Measurements from ENCODE around the gene CXCR3.
"Not testable (repeated sequence)": the region's sequence is repeated elsewhere in the genome, so short reads cannot be mapped to it uniquely, and the experiment has no call there.

The CXCR3 gene

DNA sequence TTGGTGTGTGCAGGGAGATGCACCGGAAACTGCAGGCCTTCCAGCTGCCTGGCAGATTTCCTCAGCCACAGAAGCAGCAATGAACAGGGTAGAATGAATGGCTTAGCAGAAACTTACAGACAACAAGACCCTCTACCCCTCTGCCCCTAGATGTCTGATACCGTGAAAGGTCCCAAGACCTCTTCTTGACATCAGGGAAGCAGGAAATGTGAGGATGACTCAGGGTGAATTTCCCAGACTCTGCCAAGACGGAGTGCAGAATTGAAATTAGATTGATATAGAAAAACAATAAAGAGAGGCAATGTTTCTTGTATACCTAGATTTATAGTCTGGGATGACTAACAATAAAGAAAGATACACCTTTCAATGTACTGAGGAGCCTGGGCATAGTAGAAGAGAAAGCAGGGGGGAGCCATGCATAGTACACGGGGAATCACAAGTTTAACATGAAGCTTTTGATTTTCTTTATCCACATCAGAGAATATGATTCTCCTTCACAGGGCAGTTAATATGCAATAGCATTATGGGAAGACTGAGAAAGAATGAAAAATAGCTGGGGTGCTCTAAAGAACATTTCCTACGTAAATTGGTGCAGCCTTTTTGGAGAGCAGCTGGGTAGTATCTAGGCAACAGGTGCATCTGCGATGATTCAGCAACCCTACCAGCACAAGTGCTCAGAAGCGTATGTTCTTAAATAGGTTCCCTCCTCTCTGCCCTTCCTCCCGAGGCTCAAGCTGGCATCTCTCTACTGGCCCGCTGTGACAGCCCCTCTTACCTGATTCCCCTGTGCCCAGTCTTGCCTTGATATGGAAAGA is 18.3 kb upstream of the CXCR3 start:
- no peak for DNase-seq

DNA sequence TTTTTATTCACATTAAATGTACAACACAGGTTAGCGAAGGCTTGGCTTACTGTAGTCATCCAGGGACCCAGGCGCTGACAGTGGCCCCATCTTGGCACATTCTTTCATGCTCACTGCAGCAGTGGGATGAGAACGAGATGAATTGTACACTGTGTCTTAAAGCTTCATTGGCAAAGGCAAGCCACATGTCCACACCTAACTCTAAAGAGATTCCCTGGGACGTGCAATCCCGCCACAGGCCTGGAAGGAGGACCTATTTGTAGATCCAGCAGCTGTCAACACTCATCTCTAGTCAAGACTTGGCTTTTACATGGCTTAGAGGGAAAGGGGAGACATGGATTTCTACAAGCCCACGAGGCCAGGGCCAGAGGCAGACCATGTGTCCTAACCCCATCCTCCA is 16.1 kb upstream of the CXCR3 start:
- no peak for DNase-seq

DNA sequence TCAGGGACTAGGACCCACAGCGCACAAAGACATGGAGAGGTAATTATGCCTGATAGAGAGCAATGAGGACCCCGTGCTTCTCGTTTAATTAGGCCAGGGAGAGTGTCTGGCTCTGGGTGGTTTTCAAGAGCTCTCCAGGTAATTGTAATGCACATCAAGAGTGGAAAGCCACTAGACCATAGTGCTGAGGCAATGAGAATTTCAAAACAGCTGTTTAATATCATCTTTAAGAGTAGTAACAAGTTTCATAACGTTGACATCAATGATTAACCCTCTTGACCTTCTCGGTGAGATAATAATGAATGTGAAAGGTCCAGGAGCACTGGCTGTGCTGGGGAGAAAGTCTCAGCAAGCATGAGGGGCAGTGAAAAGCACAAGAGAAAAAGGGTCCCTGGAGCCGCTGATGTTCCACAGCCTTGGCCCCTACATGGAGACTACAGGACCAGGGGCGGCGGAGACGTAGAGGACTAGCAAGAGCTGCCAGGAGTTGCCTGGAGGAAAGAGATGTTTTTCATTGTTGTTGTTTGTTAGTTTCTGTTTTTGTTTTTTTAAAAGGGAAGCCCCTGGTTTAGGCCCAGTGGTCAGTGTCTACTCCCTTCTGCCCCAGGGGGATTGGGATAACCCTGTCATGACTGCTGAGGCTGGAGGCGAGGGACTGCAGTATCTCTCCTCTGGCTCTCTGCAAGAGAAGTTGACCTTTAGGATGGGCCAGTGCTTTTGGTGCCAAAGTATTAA is 14.8 kb upstream of the CXCR3 start:
- DNase-seq = no peak

DNA sequence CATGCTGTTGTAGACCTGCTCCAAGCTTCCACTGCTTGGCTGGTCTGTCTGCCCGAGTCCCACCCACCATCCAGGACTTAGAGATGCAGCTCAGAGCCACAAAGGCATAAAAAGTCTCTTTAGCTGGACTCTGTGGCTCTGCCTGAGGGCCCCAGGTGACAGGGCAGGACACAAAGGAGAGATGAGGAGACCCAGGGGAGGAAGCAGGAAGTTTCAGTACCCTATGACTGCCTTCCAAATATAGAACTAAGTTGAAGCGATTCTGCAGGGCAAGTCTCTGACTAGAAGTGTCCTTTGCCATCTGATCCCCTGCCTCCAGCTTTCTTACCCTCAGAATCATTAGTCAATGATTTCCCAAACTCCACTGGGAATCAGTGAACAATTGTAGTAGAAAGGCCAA is 11.2 kb upstream of the CXCR3 start:
- DNase-seq = no peak

DNA sequence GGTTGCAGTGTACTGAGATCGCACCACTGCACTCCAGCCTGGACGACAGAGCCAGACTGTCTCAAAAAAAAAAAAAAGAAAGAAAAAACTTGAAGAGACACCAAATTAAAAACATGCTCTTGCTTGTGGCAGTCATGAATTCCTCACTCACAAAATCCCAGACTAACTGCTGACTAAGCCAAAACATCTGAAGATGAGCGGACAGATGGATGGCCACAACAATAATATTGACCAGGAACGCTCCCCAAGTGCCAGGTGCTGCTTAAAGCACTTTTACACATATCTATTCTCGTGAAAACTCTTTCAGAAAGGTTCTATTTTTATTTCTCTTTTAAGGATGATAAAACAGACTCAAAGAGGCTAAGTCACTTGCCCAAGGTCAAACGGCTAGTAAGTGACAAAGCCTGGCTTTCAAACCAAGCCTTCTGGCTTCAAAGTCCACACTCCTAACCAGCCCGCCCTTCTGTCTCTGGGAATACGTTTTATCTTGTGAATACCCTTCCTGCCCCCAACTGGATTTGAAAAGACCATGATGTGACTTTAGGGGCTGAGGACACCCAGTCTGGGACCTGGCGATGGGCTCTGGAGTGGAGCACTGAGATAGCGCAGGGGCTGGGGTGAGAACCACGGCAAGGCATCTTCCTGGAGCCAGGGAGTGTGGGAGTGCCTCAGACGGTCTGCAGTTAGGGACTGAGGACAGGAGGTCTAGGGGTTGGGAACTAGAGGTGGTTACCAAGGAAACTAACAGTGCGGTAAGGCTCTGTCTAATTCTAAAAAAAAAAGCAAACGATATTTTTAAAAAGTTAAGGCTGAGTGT is 9.5 kb upstream of the CXCR3 start:
- DNase-seq = no peak

DNA sequence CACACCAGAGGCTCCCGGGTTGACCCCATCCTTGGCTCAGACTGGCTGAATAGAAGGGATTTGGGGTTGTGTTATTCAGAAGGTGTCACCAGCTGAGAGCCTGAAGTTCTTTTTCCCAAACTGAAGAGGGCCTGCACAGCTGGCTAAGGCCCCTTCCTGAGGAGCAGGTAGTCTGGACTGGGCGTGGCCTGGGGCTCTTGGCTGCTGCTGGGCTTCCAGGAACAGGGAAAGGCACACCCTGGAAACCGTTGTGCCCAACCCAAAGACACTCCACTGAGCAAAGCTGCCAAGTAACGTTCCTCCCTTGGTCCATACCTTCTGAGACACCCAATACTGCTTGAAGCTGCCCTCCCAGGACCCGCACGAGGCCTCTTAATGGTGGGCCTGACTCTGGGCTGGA is 8.3 kb upstream of the CXCR3 start:
- DNase-seq = no peak

DNA sequence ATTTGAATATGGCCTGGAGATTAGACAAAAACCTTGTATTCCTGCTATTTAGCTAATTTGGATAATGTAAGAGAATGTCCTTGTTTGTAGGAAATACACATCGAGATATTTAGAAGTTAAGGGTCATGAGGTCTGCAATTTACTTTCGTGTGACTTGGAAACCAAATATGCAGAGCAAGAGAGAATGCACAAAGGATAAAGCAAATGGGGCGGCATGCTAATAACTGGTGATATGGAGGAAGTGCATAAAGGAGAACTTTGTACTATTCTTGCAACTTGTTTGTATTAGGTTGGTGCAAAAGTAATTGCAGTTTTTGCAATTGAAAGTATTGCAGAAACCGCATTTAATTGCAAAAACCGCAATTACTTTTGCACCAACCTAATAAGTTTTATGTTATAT is 7.2 kb upstream of the CXCR3 start:
- no peak for DNase-seq

DNA sequence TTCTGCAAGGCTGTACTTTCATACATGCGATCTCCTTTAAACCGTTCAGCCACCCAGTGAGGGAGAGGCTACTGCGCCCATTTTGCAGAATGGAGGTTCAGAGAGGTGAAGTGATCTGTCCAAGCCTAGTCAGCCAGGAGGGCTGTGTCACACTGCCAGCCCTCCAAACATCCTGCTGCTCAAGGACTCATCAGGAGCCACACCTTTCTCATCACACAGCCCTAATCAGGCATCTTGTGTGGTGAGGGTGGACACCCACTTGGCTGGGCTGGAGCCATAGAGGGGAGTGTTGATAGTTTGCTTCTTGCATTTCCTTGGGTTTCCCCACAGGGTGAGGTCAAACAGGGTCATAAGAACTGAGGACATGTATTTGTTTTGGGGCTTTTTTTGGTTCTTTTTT is 5.4 kb upstream of the CXCR3 start:
- no peak for DNase-seq

DNA sequence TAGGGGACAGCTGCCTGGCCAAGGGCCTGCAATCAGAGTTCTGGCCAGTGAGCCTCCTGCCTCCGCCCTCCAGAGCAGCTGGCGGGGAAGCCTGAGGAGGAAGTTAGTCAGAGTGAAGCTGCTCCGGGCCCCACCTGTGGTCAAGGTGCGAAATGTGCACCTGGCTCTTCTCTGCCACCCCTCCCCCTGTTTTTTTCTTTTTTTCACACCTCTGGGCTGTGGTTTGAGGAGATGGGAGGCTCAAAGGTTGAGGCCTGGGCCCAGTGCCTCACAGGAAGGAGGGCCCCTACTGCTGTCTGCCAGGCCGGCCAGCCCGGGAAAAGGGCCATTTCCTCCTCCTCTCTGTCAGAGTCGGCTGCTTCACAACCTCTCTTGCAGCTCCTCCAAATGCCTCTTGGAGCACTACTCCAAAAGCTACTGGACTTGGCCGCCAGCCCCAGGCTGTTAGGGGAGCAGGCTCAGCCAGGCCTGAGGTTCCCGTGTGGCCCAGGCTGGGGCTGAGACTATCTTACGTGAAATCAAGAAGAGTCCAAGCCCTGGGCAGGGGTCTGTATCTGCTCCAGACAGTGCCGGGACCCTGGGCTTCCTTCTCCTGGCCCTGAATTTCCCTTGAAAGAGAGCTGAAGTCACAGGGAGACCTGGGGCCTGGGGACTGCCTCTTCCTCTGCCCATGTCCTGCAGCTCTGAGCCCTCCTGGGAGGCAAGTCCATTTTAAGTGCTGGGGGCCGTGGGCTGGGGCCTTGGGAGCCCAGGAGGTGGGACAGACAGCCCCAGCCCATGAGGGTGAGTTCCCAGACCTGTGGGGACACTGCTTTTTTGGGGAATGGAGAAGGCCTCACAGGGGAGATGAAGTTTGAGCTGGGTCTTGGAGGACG is 4.5 kb upstream of the CXCR3 start:
- DNase-seq = no peak

DNA sequence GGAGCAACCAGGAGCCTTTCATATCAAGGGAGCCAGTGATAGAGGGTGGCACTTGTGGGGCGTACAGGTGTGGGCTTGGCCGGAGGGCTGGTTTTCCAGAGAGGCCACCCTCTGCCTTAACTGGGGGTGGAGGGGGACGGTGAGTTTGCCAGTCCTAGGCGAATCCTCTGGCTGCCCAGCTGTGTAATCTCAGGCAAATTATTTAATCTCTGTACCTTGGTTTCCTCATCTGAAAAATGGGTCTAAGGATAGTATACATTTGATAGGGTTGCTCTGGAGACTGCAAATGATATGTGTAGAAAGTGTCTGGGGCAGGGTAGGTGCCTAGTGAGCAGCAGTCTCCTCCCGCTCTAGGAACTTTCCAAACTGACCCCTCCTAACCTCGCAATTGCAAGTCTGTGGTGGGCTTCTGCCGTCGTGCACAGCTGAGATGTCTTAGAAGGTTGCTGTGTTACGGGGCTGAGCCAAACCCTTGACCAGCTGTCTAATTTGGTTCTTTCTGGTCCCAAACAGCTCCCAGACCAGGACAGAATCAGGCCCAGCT is 3.8 kb upstream of the CXCR3 start:
- no peak for DNase-seq

DNA sequence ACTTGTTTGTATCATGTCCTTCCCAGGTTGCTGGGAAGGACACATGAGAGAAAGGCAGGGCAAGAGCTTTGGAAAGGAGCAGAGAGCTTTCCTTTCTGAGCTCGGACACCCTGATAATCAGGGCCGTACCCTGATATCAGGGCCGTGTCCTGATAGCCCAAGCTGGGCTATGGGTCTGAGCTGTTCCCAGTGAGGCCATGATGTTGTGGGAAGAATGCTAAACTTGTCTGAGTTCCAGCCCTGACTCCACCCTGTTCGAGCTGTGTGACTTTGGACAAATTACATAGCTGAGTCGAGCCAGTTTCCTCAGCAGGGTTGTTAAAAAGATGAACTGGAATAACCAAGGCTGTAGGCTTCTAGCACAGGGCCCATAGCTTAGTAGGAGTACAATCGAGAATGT is 3.3 kb upstream of the CXCR3 start:
- no peak for DNase-seq

DNA sequence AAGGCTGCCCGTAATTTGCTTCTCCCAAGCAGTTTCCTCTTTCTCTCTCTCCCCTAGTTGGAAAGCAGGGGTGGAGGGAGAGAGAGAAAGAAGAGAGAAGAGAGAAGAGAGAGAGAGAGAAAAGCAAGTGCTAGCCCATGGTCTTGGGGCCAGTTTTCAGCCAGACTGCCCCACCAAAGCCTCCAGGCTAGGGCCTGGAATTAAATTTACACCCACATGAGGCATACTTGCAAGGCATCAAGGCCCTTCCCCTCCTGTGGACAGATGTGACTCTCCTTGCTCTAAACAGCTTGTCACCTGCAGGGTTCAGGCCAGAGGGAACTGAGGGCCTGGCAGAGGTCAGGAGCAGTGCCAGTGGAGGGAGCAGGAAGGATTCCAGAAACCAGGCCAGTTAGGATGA is 1.7 kb upstream of the CXCR3 start:
- no peak for DNase-seq

DNA sequence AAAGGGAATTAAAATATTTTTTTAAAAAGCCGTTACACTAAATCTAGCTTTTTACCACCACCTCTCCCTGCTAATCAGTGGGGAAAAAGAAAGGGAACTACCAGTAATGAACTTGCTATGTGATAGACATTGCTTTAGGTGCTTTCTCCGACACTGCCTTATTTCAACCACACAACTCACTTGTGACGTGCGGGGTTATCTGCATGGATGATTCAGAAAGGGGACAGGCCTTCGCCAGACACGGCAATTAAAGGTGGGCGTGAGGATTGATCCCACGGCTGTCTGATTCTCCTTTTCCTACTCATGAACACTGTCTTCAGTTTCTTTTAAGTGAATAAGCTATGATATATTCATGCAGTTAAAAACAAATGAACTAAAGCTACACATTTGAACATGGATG is 882 bp upstream of the CXCR3 start:
- DNase-seq = no peak

DNA sequence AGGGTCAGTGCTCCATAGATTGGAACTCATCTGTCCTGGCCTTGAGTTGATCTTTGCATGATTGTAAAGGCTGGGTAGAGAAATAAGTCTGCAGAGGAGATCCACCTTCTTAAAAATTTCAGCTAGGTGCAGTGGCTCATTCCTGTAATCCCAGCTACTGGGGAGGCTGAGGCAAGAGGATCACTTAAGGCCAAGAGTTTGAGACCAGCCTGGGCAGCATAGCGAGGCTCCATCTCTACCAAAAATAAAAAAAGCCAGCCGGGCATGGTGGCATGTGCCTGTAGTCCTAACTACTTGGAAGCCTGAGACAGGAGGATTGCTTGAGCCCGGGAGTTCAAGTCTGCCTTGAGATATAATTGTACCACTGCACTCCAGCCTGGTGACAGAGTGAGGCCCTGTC is 476 bp upstream of the CXCR3 start:
- DNase-seq = no peak

DNA sequence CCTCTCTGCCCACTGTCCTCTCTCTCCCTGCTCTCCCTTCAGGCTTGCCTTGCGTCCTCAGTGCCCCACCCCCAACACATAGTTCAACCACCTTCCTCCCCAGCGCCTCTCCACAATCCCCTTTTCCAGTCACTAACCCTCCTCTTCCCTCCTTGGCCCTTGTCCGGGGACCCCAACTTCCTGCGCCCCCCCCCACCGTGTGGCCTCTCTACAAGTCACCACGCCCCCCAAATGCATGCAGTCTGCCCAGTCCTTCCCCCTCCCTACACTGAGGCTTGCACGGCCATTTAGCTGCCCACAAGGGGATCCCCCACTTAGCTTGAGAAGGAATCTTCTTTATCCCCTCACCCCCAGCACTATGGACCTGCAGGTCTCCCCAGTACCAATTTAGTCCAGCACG is 569 bp downstream of the CXCR3 start:
- DNase-seq = no peak

DNA sequence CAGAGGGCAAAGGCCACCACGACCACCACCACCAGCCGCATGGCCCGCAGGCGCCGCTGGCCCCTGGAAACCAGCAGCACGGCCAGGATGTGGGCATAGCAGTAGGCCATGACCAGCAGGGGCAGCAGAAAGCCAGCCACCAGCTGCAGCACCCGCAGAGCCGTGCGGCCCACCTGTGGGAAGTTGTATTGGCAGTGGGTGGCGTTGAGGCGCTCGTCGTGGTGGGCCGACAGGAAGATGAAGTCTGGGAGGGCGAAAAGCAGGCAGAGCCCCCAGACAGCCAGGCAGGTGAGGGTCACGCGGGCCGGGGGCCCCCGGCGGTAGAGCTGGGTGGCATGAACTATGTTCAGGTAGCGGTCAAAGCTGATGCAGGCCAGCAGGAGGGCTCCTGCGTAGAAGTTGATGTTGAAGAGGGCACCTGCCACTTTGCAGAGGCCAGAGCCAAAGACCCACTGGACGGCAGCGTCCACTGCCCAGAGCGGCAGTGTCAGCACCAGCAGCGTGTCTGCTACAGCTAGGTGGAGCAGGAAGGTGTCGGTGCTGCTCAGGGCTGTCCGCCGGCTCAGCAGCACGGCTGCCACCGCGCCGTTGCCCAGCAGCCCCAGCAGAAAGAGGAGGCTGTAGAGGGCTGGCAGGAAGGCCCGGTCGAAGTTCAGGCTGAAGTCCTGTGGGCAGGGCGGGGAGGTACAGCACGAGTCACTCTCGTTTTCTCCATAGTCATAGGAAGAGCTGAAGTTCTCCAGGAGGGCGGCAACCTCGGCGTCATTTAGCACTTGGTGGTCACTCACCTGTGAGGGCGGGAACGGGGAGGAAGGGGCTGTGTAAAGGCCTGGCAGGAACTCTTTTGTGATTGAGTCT is 1.4 kb downstream of the CXCR3 start:
- DNase-seq = no peak

DNA sequence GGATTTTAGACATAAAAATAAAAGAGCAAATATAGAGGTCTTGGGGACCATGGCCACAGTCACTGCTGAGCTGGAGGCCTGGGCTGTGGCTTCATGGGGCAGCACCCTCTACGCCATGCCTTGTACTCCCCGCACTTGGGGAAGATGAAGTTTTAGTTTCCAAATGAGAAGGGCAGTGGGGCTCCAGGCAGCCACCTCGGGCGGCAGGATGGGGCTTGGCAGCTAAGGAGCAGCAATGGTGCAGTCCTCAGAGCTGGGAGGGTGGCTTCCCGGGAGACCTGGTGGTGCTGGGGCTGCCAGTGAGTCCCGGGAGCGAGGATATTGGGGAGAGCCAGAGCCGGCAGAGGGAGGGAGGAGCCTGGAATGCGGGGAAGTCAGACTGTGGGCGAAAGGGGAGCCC is 2.4 kb downstream of the CXCR3 start:
- no peak for DNase-seq

DNA sequence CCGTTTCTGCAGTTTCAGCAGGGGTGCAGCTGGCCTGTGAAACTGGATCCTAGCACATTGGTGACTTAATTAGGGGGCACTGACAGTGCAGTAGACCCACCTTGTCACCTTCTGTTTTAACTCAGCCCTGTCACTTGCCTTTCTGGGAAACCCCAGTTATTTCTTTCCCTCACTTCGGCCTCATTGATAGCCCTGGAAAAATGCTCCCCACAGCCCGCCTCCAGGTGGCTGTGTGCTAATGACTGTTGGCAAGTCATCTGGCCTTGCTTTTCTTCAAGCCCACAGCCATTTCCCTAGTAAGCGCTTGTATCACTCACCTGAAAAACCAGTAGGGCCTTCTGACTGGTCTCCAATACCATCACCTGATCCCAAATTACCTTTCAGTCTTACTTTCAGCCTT is 3.3 kb downstream of the CXCR3 start:
- DNase-seq = no peak

DNA sequence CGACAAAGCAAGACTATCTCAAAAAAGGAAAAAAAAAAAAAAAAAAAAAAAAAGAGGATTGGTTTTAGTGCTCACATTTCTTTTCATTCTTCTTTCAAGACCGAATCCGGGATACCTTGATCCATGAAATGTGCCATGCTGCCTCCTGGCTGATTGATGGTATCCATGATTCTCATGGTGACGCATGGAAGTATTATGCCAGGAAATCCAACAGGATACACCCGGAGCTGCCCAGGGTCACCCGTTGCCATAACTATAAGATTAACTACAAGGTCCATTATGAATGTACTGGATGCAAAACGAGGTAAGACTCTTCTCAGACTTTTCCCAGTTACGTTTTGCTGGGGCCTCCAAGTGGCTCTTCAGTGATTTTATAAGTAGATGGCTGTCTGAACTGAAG is 6.1 kb downstream of the CXCR3 start:
- DNase-seq = no peak

DNA sequence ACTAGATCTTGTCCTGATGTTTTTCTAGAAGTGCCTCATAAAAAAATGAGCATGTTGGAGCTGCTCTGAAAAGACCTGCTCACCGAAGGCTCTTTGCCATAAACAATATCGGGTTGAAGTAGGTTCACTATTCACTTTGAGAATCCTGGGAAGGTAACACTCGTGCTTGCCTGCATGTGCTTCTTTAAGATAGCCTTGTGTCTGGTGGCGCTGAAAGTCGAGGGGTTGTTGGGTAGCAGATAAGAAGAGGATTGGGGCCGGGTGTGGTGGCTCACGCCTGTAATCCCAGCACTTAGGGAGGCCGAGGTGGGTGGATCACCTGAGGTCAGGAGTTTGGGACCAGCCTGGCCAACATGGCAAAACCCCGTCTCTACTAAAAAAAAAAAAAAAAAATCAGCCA is 6.6 kb downstream of the CXCR3 start:
- DNase-seq = not testable (repeated sequence)

DNA sequence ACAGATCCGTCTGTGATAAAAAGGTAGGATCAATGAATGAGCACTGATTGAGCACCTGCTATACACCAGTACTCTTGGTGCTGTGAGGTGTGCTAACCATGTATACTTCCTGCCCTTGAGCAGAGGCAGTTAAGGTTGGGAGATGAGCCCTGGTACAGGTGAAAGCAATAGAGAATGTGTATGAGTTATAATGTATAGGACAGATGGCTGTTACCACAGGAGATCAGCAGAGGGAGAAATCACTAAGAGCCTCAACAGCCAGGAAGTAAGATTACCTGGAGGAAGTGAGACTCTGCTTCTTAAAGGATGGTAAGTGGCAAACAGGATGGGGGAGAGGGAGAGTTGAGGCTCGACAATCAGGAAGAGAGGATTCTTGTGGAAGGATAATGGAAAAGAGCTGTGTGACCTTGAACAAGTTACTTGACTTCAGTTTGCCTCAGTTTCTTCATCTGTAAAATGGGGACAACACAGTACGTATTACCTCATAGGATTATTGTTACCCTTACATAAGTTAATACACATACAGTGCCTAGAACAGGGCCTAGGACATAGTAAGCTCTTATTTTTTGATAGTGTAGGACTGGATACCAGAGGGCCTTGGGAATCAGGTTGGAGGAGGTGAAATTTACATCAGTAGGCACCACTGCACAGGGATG is 9.1 kb downstream of the CXCR3 start:
- no peak for DNase-seq

Measured in SIG-M5 (cell line).